ENCODE measurements around the gene DDX1.

DDX1 gene

DNA sequence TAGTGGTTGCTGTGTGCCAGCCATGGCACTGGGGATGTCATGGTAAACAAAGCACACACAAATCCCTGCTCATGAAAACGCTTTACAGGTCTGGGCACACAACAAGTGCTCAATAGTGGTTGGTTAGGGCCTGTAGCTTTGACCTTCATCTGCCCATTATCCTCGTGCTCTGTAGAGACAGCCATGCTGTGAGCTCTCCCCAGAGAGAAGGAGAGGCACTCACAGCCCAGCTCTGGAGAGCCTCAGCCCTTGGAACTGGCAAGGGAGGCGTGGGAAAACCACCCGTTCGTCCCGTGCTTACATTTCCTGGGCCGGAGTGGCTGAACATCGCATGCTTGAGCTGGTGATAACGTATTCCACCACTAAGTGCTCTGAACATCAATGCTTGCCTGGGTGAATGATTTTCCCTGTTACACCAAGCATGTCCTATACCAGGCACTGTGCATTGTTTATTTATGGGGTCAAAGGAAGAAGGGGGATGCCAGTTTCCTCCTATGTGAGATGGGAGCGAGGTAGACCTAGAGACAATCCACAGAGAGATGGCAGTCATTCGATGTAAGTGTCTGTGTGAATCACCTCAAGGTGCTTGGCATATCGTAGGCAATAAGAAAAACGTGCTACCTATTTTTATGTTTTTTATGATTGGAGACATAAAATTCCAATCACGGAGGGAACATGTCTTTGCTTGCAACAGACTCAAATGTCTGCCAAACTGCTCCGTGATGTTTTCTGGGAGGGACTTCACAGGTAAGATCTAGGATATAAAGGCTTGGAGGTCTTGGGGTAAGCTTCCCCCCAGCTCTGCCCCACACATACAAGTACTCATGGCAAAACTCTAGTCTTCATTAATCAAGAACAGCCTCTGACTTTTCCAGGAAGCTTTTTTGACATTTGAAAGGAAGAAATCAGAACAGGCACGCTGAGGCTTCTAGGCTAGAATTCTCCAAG, 75.5 kb downstream of the DDX1 start:
- Histone ChIP-seq H3K27ac (ENCODE audit: extremely low read depth, low read depth, low read length) (no peak overlapping the region), H3K4me1 (ENCODE audit: control insufficient read depth, insufficient read depth, low read length) (no peaks in the 10 kb centered on the region), H3K4me3 (ENCODE audit: low read depth, low read length) (no peak overlapping the region), H3K9me3 (ENCODE audit: control insufficient read depth, insufficient read depth, low read depth, low read length) (no peaks in the 10 kb centered on the region), H3K36me3 (ENCODE audit: control insufficient read depth in 2 of 2, insufficient read depth in 1 of 2, low read length in 2 of 2) (no peaks in the 10 kb centered on the region)
- CTCF ChIA-PET = interaction anchor here (1.1 kb wide), 1 partner anchor 29 kb away, joined by 3 read pairs; no protein-coding TSS in a partner anchor
- TF ChIP-seq GLIS2 (tag by site-specific recombination; IDR thresholded peaks at IDR 0.05) = no peak
- peak; percentile 30; the same call in 1 of the 2 replicates for TF ChIP-seq SCRT2 (tag by site-specific recombination; IDR thresholded peaks at IDR 0.05)
- TF ChIP-seq, protein P1, sequence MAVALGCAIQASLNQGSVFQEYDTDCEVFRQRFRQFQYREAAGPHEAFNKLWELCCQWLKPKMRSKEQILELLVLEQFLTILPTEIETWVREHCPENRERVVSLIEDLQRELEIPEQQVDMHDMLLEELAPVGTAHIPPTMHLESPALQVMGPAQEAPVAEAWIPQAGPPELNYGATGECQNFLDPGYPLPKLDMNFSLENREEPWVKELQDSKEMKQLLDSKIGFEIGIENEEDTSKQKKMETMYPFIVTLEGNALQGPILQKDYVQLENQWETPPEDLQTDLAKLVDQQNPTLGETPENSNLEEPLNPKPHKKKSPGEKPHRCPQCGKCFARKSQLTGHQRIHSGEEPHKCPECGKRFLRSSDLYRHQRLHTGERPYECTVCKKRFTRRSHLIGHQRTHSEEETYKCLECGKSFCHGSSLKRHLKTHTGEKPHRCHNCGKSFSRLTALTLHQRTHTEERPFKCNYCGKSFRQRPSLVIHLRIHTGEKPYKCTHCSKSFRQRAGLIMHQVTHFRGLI (tag by site-specific recombination; IDR thresholded peaks at IDR 0.05) = no peak
- POLR2A ChIA-PET = no interaction called here

DNA sequence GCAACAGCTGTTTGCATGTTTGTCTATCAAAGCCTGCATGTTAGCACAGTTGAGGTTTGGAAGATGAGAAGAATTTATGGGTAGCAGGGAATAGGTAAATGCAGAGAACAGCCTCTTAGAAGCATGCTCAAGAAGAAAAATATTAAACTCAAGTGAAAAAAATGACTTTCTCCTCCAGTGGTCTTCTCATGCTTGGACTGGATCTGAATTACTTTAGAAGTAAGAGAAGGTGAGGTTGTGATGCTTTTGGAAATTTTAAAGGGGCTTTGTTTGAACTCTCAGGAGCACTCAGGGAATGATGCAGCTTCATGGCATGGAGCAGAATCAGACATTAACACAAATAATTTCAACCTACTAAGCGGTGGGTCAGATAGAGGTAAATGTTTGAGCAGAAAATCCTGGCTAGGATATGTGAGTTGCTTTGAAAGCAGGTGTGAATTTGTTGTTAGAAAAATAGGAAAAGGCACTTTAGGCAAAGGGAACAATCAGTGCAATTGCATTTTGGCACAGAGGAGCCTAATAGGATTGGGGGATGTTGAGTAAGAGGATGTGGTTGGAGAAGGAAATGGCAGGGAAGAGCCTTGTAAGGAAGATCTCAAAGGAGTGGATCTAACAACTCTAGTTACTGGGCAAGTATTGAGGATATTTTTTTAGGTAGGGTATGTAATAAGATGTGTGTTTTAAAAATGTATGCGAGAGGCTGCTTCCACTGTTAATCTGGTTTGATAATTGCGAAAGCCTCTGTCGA, 76.3 kb downstream of the DDX1 start:
- H3K27ac ChIP-seq (ENCODE audit: extremely low read depth, low read depth, low read length) = no peak overlapping the region
- no peaks in the 10 kb centered on the region for H3K4me1 ChIP-seq (ENCODE audit: control insufficient read depth, insufficient read depth, low read length)
- TF ChIP-seq PRDM1 (tag by site-specific recombination; IDR thresholded peaks at IDR 0.05) = no peak
- TF ChIP-seq ZNF174 (tag by site-specific recombination; IDR thresholded peaks at IDR 0.05) = no peak
- TF ChIP-seq ZNF138 (tag by site-specific recombination; IDR thresholded peaks at IDR 0.05; ENCODE audit: borderline replicate concordance) = no peak
- no peak overlapping the region for H3K4me3 ChIP-seq (ENCODE audit: low read depth, low read length)
- ChIA-PET POLR2A (no interaction called here), CTCF (interaction anchor here (0.6 kb wide), 1 partner anchor 27 kb away, joined by 4 read pairs; no protein-coding TSS in a partner anchor)
- H3K9me3 ChIP-seq (ENCODE audit: control insufficient read depth, insufficient read depth, low read depth, low read length) = no peaks in the 10 kb centered on the region
- H3K36me3 ChIP-seq (ENCODE audit: control insufficient read depth in 2 of 2, insufficient read depth in 1 of 2, low read length in 2 of 2) = no peaks in the 10 kb centered on the region

DNA sequence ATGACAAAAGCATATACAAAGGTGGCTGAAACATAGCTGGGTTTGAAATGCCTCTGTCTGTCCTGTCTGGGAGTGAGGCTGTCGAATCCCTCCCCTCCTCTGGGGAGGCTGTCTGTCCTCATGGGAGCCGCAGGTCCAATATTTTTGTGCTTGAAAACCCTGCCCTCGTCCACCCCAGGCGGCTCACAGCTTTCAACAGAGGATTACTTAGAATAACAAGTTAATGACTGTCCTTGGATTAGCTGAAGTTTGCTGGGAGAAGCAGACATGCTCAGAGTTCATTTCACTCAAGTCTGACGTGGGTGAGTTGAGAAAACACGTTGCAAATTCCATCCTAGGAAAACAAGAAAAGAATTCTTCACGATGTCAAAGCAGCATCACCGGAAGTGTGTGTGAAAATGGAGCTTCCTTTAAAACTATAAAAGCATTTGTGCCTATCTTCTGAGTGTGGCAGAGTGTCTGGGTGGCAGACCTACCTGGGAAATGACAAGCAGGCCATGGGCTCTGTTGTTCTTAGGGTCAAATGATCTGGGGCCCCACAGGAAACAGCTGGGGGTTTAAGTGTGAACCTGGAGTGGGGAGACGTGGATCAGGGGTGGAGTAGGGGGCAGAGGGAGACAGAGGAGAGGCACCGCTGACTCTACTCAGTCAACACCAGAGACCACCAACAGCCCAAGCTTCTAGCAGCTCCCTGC, 77.1 kb downstream of the DDX1 start:
- Histone ChIP-seq H3K27ac (ENCODE audit: extremely low read depth, low read depth, low read length) (no peak overlapping the region), H3K36me3 (ENCODE audit: control insufficient read depth in 2 of 2, insufficient read depth in 1 of 2, low read length in 2 of 2) (no peaks in the 10 kb centered on the region), H3K4me3 (ENCODE audit: low read depth, low read length) (no peak overlapping the region), H3K4me1 (ENCODE audit: control insufficient read depth, insufficient read depth, low read length) (no peaks in the 10 kb centered on the region), H3K9me3 (ENCODE audit: control insufficient read depth, insufficient read depth, low read depth, low read length) (no peaks in the 10 kb centered on the region)
- CTCF ChIA-PET = interaction anchor here (0.6 to 0.7 kb wide), 2 partner anchors 27 to 79 kb away, joined by 3 to 4 read pairs; no protein-coding TSS in a partner anchor
- TF ChIP-seq ZBTB1 (tag by site-specific recombination; IDR thresholded peaks at IDR 0.05) (no peak), TCF7L2 (IDR thresholded peaks at IDR 0.05; ENCODE audit: borderline replicate concordance, low read depth, low read length) (0 out of 2 replicates have a peak, but pooled peaks have one; percentile 45)
- POLR2A ChIA-PET = no interaction called here

DNA sequence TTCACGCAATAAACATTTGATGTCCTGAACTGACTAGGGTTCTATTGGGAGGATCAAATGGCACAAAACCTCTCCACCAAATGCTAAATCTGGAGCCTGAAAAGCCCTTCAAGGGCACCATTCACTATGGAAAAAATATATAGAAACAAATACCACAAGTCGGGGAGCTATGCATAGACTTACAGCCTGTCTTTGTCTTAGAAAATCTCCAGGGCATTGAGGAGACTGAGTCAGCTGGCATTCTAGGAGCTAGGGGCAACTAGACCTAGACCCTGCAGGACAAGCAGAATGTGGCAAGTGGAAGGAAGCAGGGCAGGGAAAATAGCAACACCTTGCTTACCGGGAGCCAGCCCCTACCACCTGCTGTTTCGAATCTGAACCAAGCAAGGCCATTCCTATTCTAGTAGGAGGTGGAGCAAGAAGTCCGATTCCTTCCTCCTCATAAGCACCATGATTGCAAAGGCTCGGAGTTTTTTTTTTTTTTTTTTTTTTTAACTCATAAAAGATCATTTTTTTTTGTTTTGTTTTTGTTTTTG, 77.8 kb downstream of the DDX1 start:
- Histone ChIP-seq H3K4me1 (ENCODE audit: control insufficient read depth, insufficient read depth, low read length) (no peaks in the 10 kb centered on the region), H3K36me3 (ENCODE audit: control insufficient read depth in 2 of 2, insufficient read depth in 1 of 2, low read length in 2 of 2) (no peaks in the 10 kb centered on the region), H3K4me3 (ENCODE audit: low read depth, low read length) (no peak overlapping the region), H3K9me3 (ENCODE audit: control insufficient read depth, insufficient read depth, low read depth, low read length) (no peaks in the 10 kb centered on the region), H3K27ac (ENCODE audit: extremely low read depth, low read depth, low read length) (no peak overlapping the region)
- ChIA-PET POLR2A (no interaction called here), CTCF (interaction anchor here (0.7 kb wide), 1 partner anchor 78 kb away, joined by 3 read pairs; no protein-coding TSS in a partner anchor)
- TF ChIP-seq, protein P2, sequence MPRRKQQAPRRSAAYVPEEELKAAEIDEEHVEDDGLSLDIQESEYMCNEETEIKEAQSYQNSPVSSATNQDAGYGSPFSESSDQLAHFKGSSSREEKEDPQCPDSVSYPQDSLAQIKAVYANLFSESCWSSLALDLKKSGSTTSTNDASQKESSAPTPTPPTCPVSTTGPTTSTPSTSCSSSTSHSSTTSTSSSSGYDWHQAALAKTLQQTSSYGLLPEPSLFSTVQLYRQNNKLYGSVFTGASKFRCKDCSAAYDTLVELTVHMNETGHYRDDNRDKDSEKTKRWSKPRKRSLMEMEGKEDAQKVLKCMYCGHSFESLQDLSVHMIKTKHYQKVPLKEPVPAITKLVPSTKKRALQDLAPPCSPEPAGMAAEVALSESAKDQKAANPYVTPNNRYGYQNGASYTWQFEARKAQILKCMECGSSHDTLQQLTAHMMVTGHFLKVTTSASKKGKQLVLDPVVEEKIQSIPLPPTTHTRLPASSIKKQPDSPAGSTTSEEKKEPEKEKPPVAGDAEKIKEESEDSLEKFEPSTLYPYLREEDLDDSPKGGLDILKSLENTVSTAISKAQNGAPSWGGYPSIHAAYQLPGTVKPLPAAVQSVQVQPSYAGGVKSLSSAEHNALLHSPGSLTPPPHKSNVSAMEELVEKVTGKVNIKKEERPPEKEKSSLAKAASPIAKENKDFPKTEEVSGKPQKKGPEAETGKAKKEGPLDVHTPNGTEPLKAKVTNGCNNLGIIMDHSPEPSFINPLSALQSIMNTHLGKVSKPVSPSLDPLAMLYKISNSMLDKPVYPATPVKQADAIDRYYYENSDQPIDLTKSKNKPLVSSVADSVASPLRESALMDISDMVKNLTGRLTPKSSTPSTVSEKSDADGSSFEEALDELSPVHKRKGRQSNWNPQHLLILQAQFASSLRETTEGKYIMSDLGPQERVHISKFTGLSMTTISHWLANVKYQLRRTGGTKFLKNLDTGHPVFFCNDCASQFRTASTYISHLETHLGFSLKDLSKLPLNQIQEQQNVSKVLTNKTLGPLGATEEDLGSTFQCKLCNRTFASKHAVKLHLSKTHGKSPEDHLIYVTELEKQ (tag by site-specific recombination; IDR thresholded peaks at IDR 0.05; ENCODE audit: borderline replicate concordance) = no peak
- no peak for TF ChIP-seq ZNF544 (tag by site-specific recombination; IDR thresholded peaks at IDR 0.05)
- TF ChIP-seq IKZF3 (tag by site-specific recombination; IDR thresholded peaks at IDR 0.05) = no peak
- TF ChIP-seq ZNF670 (tag by site-specific recombination; IDR thresholded peaks at IDR 0.05; ENCODE audit: low read depth) = no peak
- no peak for TF ChIP-seq ZNF792 (tag by site-specific recombination; IDR thresholded peaks at IDR 0.05)
- TF ChIP-seq, protein P3, sequence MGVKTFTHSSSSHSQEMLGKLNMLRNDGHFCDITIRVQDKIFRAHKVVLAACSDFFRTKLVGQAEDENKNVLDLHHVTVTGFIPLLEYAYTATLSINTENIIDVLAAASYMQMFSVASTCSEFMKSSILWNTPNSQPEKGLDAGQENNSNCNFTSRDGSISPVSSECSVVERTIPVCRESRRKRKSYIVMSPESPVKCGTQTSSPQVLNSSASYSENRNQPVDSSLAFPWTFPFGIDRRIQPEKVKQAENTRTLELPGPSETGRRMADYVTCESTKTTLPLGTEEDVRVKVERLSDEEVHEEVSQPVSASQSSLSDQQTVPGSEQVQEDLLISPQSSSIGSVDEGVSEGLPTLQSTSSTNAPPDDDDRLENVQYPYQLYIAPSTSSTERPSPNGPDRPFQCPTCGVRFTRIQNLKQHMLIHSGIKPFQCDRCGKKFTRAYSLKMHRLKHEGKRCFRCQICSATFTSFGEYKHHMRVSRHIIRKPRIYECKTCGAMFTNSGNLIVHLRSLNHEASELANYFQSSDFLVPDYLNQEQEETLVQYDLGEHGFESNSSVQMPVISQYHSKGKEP (tag by site-specific recombination; IDR thresholded peaks at IDR 0.05) = no peak
- no peak for TF ChIP-seq ZNF658 (tag by site-specific recombination; IDR thresholded peaks at IDR 0.05)
